ENCODE measurements around the gene PRR20D. TPM values are rescaled to one million over a fixed set of nuclear protein-coding genes. Genes with fewer than 3 reads are reported as not detected.
"Not testable (repeated sequence)": the region's sequence is repeated elsewhere in the genome, so short reads cannot be mapped to it uniquely, and the experiment has no call there.

The PRR20D gene
- not detected for total RNA-seq

GRCh38 chr13:57160332-57160731 lies at the start of gene PRR20D:
Gene PRR20D, plus strand, starts transcription at chr13:57160632. Its CDS starts 387 bp downstream, at chr13:57161019.
- H3K4me3 Mint-ChIP-seq, H3K9me3 Mint-ChIP-seq, DNase-seq, H3K4me1 Mint-ChIP-seq, H3K36me3 Mint-ChIP-seq, H3K27ac Mint-ChIP-seq, H3K27me3 Mint-ChIP-seq: not testable (repeated sequence)

GRCh38 chr13:57114945-57115344 lies 45.5 kb upstream of the PRR20D start:
- Mint-ChIP-seq H3K36me3 (no peaks in the 10 kb centered on the region), H3K27ac (no peak overlapping the region), H3K9me3 (peaks cover 19% of the 10 kb centered on the region), H3K4me1 (no peaks in the 10 kb centered on the region), H3K4me3 (no peak overlapping the region), H3K27me3 (no peaks in the 10 kb centered on the region)
- no peak for DNase-seq

- H3K9me3 Mint-ChIP-seq, result no peaks in the 10 kb centered on the region
- no peaks in the 10 kb centered on the region for H3K36me3 Mint-ChIP-seq
- DNase-seq, result no peak
- no peaks in the 10 kb centered on the region for H3K27me3 Mint-ChIP-seq
- H3K27ac Mint-ChIP-seq, result no peak overlapping the region
- no peak overlapping the region for H3K4me3 Mint-ChIP-seq
- H3K4me1 Mint-ChIP-seq, result no peaks in the 10 kb centered on the region
Measured at GRCh38 chr13:57123681-57124080, 36.8 kb upstream of the PRR20D start.

- DNase-seq, result no peak
- H3K27ac Mint-ChIP-seq, result no peak overlapping the region
- H3K36me3 Mint-ChIP-seq, result no peaks in the 10 kb centered on the region
- H3K9me3 Mint-ChIP-seq, result peaks cover 3% of the 10 kb centered on the region
- no peaks in the 10 kb centered on the region for H3K27me3 Mint-ChIP-seq
- H3K4me1 Mint-ChIP-seq, result no peaks in the 10 kb centered on the region
- H3K4me3 Mint-ChIP-seq, result no peak overlapping the region
Measured at GRCh38 chr13:57128909-57129308, 31.5 kb upstream of the PRR20D start.

GRCh38 chr13:57136093-57136492 lies 24.3 kb upstream of the PRR20D start:
- no peaks in the 10 kb centered on the region for H3K27me3 Mint-ChIP-seq
- H3K4me3 Mint-ChIP-seq, result no peak overlapping the region
- peaks cover 1% of the 10 kb centered on the region for H3K9me3 Mint-ChIP-seq
- H3K36me3 Mint-ChIP-seq, result no peaks in the 10 kb centered on the region
- DNase-seq, result no peak
- no peaks in the 10 kb centered on the region for H3K4me1 Mint-ChIP-seq
- no peak overlapping the region for H3K27ac Mint-ChIP-seq

- no peak for DNase-seq
- no peak overlapping the region for H3K27ac Mint-ChIP-seq
Measured at GRCh38 chr13:57137585-57137984, 22.8 kb upstream of the PRR20D start.

GRCh38 chr13:57138988-57139387 lies 21.4 kb upstream of the PRR20D start:
- Mint-ChIP-seq H3K4me3 (no peak overlapping the region), H3K27me3 (no peaks in the 10 kb centered on the region), H3K4me1 (no peaks in the 10 kb centered on the region), H3K36me3 (no peaks in the 10 kb centered on the region), H3K27ac (no peak overlapping the region), H3K9me3 (no peaks in the 10 kb centered on the region)
- no peak for DNase-seq

More at GRCh38 chr13:57137585-57137984, 22.8 kb upstream of the PRR20D start:
- no peak overlapping the region for H3K4me3 Mint-ChIP-seq
- no peaks in the 10 kb centered on the region for H3K27me3 Mint-ChIP-seq
- H3K4me1 Mint-ChIP-seq, result no peaks in the 10 kb centered on the region
- no peaks in the 10 kb centered on the region for H3K36me3 Mint-ChIP-seq
- no peaks in the 10 kb centered on the region for H3K9me3 Mint-ChIP-seq

GRCh38 chr13:57139781-57140180 lies 20.7 kb upstream of the PRR20D start:
- not testable (repeated sequence) for H3K9me3 Mint-ChIP-seq, H3K27me3 Mint-ChIP-seq, H3K27ac Mint-ChIP-seq, H3K36me3 Mint-ChIP-seq, DNase-seq, H3K4me3 Mint-ChIP-seq, H3K4me1 Mint-ChIP-seq

- not testable (repeated sequence) for H3K4me3 Mint-ChIP-seq, H3K27ac Mint-ChIP-seq, H3K4me1 Mint-ChIP-seq, DNase-seq, H3K36me3 Mint-ChIP-seq, H3K27me3 Mint-ChIP-seq, H3K9me3 Mint-ChIP-seq
Measured at GRCh38 chr13:57140235-57140968, 20.0 kb upstream of the PRR20D start, which contains the start of gene PRR20A. Gene PRR20A, plus strand, starts transcription at chr13:57140918. Its CDS starts 387 bp downstream, at chr13:57141305.

- not testable (repeated sequence) for H3K36me3 Mint-ChIP-seq, H3K9me3 Mint-ChIP-seq, H3K4me1 Mint-ChIP-seq, DNase-seq, H3K27ac Mint-ChIP-seq, H3K27me3 Mint-ChIP-seq, H3K4me3 Mint-ChIP-seq
Measured at GRCh38 chr13:57147188-57147587, 13.2 kb upstream of the PRR20D start, which contains the start of gene PRR20B. Gene PRR20B, plus strand, starts transcription at chr13:57147488. Its CDS starts 387 bp downstream, at chr13:57147875.

- H3K4me3 Mint-ChIP-seq, H3K4me1 Mint-ChIP-seq, H3K27ac Mint-ChIP-seq, H3K27me3 Mint-ChIP-seq, DNase-seq, H3K36me3 Mint-ChIP-seq, H3K9me3 Mint-ChIP-seq: not testable (repeated sequence)
Measured at GRCh38 chr13:57148106-57148505, 12.3 kb upstream of the PRR20D start.

- H3K9me3 Mint-ChIP-seq, DNase-seq, H3K36me3 Mint-ChIP-seq, H3K27ac Mint-ChIP-seq, H3K4me1 Mint-ChIP-seq, H3K27me3 Mint-ChIP-seq, H3K4me3 Mint-ChIP-seq: not testable (repeated sequence)
Measured at GRCh38 chr13:57153761-57154160, 6.7 kb upstream of the PRR20D start, which contains the start of gene PRR20C. Gene PRR20C, plus strand, starts transcription at chr13:57154061. Its CDS starts 387 bp downstream, at chr13:57154448.

GRCh38 chr13:57166897-57167296 lies 6.5 kb downstream of the PRR20D start, which contains the start of gene PRR20E:
Gene PRR20E, plus strand, starts transcription at chr13:57167197. Its CDS starts 387 bp downstream, at chr13:57167584.
- not testable (repeated sequence) for H3K4me3 Mint-ChIP-seq, H3K27ac Mint-ChIP-seq, H3K9me3 Mint-ChIP-seq, H3K4me1 Mint-ChIP-seq, H3K27me3 Mint-ChIP-seq, DNase-seq, H3K36me3 Mint-ChIP-seq

GRCh38 chr13:57191667-57192066 lies 31.2 kb downstream of the PRR20D start:
- Mint-ChIP-seq H3K4me3 (no peak overlapping the region), H3K9me3 (peaks cover 3% of the 10 kb centered on the region), H3K4me1 (no peaks in the 10 kb centered on the region), H3K36me3 (no peaks in the 10 kb centered on the region), H3K27ac (no peak overlapping the region), H3K27me3 (no peaks in the 10 kb centered on the region)
- no peak for DNase-seq

- no peak overlapping the region for H3K27ac Mint-ChIP-seq
- H3K4me1 Mint-ChIP-seq, result no peaks in the 10 kb centered on the region
- no peak overlapping the region for H3K4me3 Mint-ChIP-seq
- no peaks in the 10 kb centered on the region for H3K36me3 Mint-ChIP-seq
- no peaks in the 10 kb centered on the region for H3K27me3 Mint-ChIP-seq
- no peak for DNase-seq
- peaks cover 5% of the 10 kb centered on the region for H3K9me3 Mint-ChIP-seq
Measured at GRCh38 chr13:57212989-57213388, 52.6 kb downstream of the PRR20D start.

All from activated naive CD8-positive, alpha-beta T cell treated with anti-CD3 and anti-CD28 coated beads for 36 hours (primary cell).